Endothelial cell of umbilical vein (primary cell): ENCODE data around the gene ZNRD2. TPM values are rescaled to one million over a fixed set of nuclear protein-coding genes. Genes with fewer than 3 reads are reported as not detected.
A peak's percentile ranks its signal among the peaks of the same experiment; 100 is the strongest.

Source experiments
- BruUV-seq: library from RNA; stranded (reverse); fragments of 400-500 nt; replicated peaks from 2 replicates; lab custom pipeline; 2021; lab: Mats Ljungman, UMichigan
- CTCF ChIA-PET: fragments of 300-600, 350-600 bp; sonication (Branson Sonifier 250); formaldehyde crosslinking; loops from one replicate; lab custom pipeline; 2021; ENCODE audit warnings: antibody characterized with exemption, inconsistent platforms; lab: Charles Lee
- POLR2A ChIA-PET: fragments of 300-600, 350-600 bp; sonication (Branson Sonifier 250); formaldehyde crosslinking; loops from one replicate; lab custom pipeline; 2021; ENCODE audit warnings: antibody characterized with exemption, inconsistent platforms; lab: Charles Lee
- DNase-seq: peaks from one replicate; pipeline ENCODE4 v3.0.0-alpha.2; 2011; ENCODE audit warnings: low read depth, low spot score
- FAIRE-seq: peaks from 2 replicates; lab custom pipeline; 2011; peaks lifted over from hg19 to GRCh38; lab: Jason Lieb, UNC
- H2AFZ ChIP-seq: 2 replicates; pipeline ENCODE4 v1.6.0; 2012; ENCODE audit warnings: low read depth, low read length, control low read depth, inconsistent platforms
- H3K27ac ChIP-seq: 2 replicates; pipeline ENCODE4 v1.5.1; 2011; ENCODE audit warnings: low read depth, mild to moderate bottlenecking, control low read depth, low read length, moderate library complexity; ENCODE audit not compliant: insufficient read depth
- H3K27me3 ChIP-seq, 2 experiments: 2 replicates each; pipeline versions ENCODE4 v1.6.0 to v1.6.1; 2011; ENCODE audit warnings: low read length in 2 of 2, mixed read lengths in 1 of 2; ENCODE audit not compliant: control insufficient read depth in 2 of 2, insufficient read depth in 2 of 2
- H3K36me3 ChIP-seq, 2 experiments: 2 replicates in 1 of 2; 3 replicates in 1 of 2; pipeline ENCODE4 v1.5.1; 2011; ENCODE audit warnings: low read length in 2 of 2, mild to moderate bottlenecking in 1 of 2, moderate library complexity in 1 of 2; ENCODE audit not compliant: control insufficient read depth in 2 of 2, insufficient read depth in 2 of 2; ENCODE audit errors: extremely low read depth in 1 of 2
- H3K4me1 ChIP-seq: 3 replicates; pipeline ENCODE4 v1.5.1; 2011; ENCODE audit warnings: mild to moderate bottlenecking, low read length; ENCODE audit not compliant: control insufficient read depth, insufficient read depth; ENCODE audit errors: extremely low read depth
- H3K4me2 ChIP-seq: 2 replicates; pipeline ENCODE4 v1.6.1; 2011; ENCODE audit warnings: low read length, control low read depth, mixed read lengths; ENCODE audit not compliant: insufficient read depth
- H3K4me3 ChIP-seq, 3 experiments: fragments of 200-600 bp in 1 of 3; sonication (generic), shearing (Covaris generic) in 1 of 3; replicated peaks in 1 of 3; 2 replicates each; pipeline ENCODE4 v1.5.1; 2011 to 2016; ENCODE audit warnings: control low read depth in 3 of 3, low read length in 3 of 3, mild to moderate bottlenecking in 2 of 3, inconsistent platforms in 1 of 3, low read depth in 1 of 3, moderate library complexity in 1 of 3; ENCODE audit not compliant: insufficient read depth in 1 of 3
- H3K79me2 ChIP-seq: 2 replicates; pipeline ENCODE4 v1.6.0; 2012; ENCODE audit warnings: low read length, inconsistent platforms; ENCODE audit not compliant: control insufficient read depth, insufficient read depth
- H3K9ac ChIP-seq: replicated peaks from 2 replicates; pipeline ENCODE3; 2011; ENCODE audit warnings: low read length, control low read depth; ENCODE audit not compliant: insufficient read depth; ENCODE audit errors: extremely low read depth
- H3K9me1 ChIP-seq: replicated peaks from 3 replicates; pipeline ENCODE4 v1.6.0; 2011; ENCODE audit warnings: mild to moderate bottlenecking, low read length; ENCODE audit not compliant: control insufficient read depth, insufficient read depth; ENCODE audit errors: extremely low read depth
- H3K9me3 ChIP-seq: replicated peaks from 2 replicates; pipeline ENCODE4 v1.5.1; 2012; ENCODE audit warnings: low read length, inconsistent platforms; ENCODE audit not compliant: control insufficient read depth, insufficient read depth
- H4K20me1 ChIP-seq: replicated peaks from 2 replicates; pipeline ENCODE3; 2011; ENCODE audit warnings: mild to moderate bottlenecking, low read length; ENCODE audit not compliant: control insufficient read depth, insufficient read depth; ENCODE audit errors: extremely low read depth
- EZH2 ChIP-seq: IDR thresholded peaks from 2 replicates; pipeline ENCODE4 v1.6.1; 2012; ENCODE audit warnings: borderline replicate concordance, low read depth, mild to moderate bottlenecking, moderate library complexity, low read length, inconsistent platforms; ENCODE audit not compliant: severe bottlenecking
- FOS ChIP-seq: IDR thresholded peaks from 2 replicates; pipeline ENCODE4 v1.6.1; 2011; ENCODE audit warnings: mild to moderate bottlenecking, low read length, moderate library complexity, borderline replicate concordance; ENCODE audit not compliant: insufficient read depth
- GATA2 ChIP-seq: IDR thresholded peaks from 2 replicates; pipeline ENCODE4 v1.7.0; 2011; ENCODE audit warnings: low read depth, mild to moderate bottlenecking, moderate library complexity, mixed read lengths, low read length; ENCODE audit not compliant: insufficient read length, insufficient read depth
- JUN ChIP-seq: IDR thresholded peaks from 2 replicates; pipeline ENCODE4 v1.6.1; 2011; ENCODE audit warnings: borderline replicate concordance, low read depth; ENCODE audit not compliant: insufficient read length, insufficient read depth
- MAX ChIP-seq: IDR thresholded peaks from 2 replicates; pipeline ENCODE4 v1.6.1; 2011; ENCODE audit not compliant: insufficient read depth, insufficient read length
- MYC ChIP-seq: IDR thresholded peaks from one replicate; pipeline ENCODE4 v1.6.1; 2011; ENCODE audit warnings: mild to moderate bottlenecking, low read depth, low read length
- POLR2A ChIP-seq: IDR thresholded peaks from 2 replicates; pipeline ENCODE4 v1.6.1; 2012; ENCODE audit warnings: low read depth, mild to moderate bottlenecking, control low read depth, low read length
- POLR2AphosphoS5 ChIP-seq: IDR thresholded peaks from 2 replicates; pipeline ENCODE4 v1.6.1; 2012; ENCODE audit warnings: low read depth, mild to moderate bottlenecking, control low read depth, low read length, moderate library complexity; ENCODE audit not compliant: insufficient read depth
- dilution Hi-C: fragments of 300-500 bp; cut with MboI; formaldehyde crosslinking; loops from one replicate; pipeline ENCODE4 v1.15.0; 2019; ENCODE audit warnings: low sequenced_read_pairs; ENCODE audit not compliant: extremely low pct_ligation_motif_present
- intact Hi-C: fragments of 100-400 bp; cut with micrococcal nuclease; formaldehyde crosslinking; loops from one replicate; pipeline ENCODE4 v1.10.0; 2022
- polyA plus RNA-seq, 4 experiments: library from polyadenylated mRNA; depleted of rRNA in 3 of 4; stranded (reverse) in 3 of 4; unstranded in 1 of 4; fragments of >200 nt; gene quantifications; 2 replicates each; pipeline versions ENCODE4 v1.2.1 to v1.2.3, GENCODE V29; 2011 to 2012; ENCODE audit warnings: missing spikeins in 1 of 4
- total RNA-seq: library from RNA; stranded (reverse); gene quantifications from 2 replicates; pipeline ENCODE4 v1.2.3, GENCODE V29; 2021

The ZNRD2 gene
- total and polyA plus RNA-seq, 2 donors (not counting 3 experiments of a cell fraction or from before 2014, with no cell fraction given), result 40.8 to 96.7 TPM

DNA sequence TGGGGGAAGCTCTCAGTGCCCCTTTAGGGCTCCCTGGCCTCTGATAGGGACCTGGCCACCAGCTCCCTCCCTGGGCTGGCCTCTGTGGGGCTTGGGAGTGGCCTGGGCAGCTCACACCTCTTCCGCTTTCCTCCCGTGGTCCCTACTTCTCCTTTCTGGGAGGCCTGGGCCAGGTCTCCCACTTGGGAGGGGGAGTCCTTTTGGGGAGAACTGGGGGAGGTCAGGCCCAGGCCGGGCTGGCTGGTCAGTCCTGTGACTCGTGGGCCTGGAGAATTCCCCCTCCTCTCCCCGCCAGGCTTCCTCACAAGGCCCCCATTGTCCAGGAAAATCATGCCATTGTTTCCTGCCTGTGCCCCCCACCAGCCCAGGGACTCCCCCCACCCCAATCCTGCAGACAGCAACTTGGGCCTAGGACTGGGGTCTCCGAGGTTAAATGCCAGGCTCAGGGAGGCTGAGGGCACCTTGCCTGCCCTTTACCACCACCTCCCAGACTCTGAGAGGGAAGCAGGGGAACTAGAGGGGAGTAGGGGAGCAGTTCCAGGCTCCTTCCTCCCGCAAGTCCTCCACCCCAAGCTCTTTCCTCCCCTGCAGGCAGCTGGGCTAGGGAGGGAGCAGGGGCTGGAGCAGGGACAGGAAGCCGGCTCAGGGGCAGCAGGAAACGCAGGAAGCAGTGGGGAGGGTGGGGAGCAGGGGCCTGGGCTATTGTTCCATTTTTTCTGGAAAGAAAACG is 40.9 kb downstream of the ZNRD2 start:
- peak overlapping the region; percentile 44 to 81 (median 81) for H3K4me3 ChIP-seq
- TF ChIP-seq JUN (no peak), GATA2 (no peak), POLR2AphosphoS5 (peak; percentile 55)
- H3K27me3 ChIP-seq, result no peaks in the 10 kb centered on the region
- peak overlapping the region; percentile 88 for H3K4me2 ChIP-seq
- H3K9me3 ChIP-seq, result no peaks in the 10 kb centered on the region
- H3K4me1 ChIP-seq, result peaks cover 57% of the 10 kb centered on the region
- H3K36me3 ChIP-seq, result peaks cover 4 to 25% of the 10 kb centered on the region in 2 experiments
- dilution Hi-C loops, result no loop called here
- DNase-seq, result peak; percentile 90
- H3K27ac ChIP-seq, result peak overlapping the region; percentile 85
- intact Hi-C loops, result loop anchor here (1.0 kb wide), 2 partner anchors 11 to 39 kb away; partner anchors contain the start of gene FAM89B
- peak; percentile 99 for FAIRE-seq
- BruUV-seq, result no TSS peak
- POLR2A ChIA-PET, result no interaction called here
- no peaks in the 10 kb centered on the region for H3K9me1 ChIP-seq
- peaks cover 64% of the 10 kb centered on the region for H3K79me2 ChIP-seq
- CTCF ChIA-PET, result interaction anchor here (0.7 to 6.2 kb wide), 5 partner anchors 8 to 70 kb away, joined by 3 to 54 read pairs (median 5); partner anchors contain the start of gene KCNK7
- no peak overlapping the region for H2AFZ ChIP-seq
- peak overlapping the region; percentile 69 for H3K9ac ChIP-seq
- H4K20me1 ChIP-seq, result no peaks in the 10 kb centered on the region

DNA sequence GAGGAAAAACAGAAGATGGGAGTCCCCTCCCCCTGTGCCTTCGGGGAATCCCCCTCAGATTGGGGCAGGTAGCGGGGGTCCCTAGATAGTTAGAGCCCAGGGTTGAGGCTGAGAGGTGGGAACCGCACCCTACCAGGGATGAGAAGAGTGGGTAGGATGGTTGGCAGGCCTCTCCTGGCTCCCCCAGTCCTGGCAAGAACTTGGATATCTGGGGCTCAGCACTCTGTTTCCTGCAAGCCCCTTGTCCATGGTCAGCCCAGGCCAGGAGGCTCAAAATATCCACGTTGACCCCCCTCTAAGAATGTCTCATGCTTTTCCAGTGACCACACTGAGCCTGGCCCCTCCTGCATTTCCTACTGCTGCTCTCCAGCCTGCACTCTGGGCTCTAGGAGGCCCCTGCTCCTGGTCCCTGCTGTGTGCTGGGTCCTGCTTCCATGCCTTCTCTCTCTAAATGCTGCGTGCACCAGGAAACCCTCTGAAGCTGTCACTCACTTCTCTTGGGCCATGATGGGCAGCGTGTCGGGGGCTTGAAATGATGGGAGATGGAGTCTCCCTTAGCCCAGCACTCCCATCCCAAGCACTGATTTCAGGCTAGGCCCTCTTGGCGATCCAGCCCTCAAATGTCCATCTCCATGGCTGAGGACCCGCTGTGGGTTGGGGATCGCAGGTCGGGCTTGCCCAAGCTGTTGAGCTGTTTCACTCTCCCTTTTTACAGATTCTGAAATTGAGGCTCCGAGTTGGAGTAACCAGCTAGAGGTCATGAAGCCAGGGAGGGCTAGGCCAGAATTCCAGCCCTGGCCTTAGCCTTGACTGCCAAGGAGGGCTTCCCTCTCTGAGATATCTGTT is 41.7 kb downstream of the ZNRD2 start:
- Histone ChIP-seq H3K9ac (peak overlapping the region; percentile 69), H3K27me3 (no peaks in the 10 kb centered on the region), H3K9me1 (no peaks in the 10 kb centered on the region), H3K9me3 (no peaks in the 10 kb centered on the region), H3K79me2 (peaks cover 72% of the 10 kb centered on the region), H3K4me2 (peak overlapping the region; percentile 88), H2AFZ (no peak overlapping the region), H4K20me1 (no peaks in the 10 kb centered on the region), H3K36me3 (peaks cover 4 to 23% of the 10 kb centered on the region in 2 experiments), H3K4me1 (peaks cover 61% of the 10 kb centered on the region), H3K27ac (peak overlapping the region; percentile 85), H3K4me3 (peak overlapping the region; percentile 81 to 87 (median 81))
- ChIA-PET POLR2A (no interaction called here), CTCF (interaction anchor here (1.6 to 6.2 kb wide), 4 partner anchors 17 to 26 kb away, joined by 4 to 54 read pairs (median 5); partner anchors contain the start of genes KCNK7 and SIPA1)
- FAIRE-seq, result peak; percentile 58
- dilution Hi-C loops (no loop called here), intact Hi-C loops (loop anchor here (1.0 kb wide), 2 partner anchors 12 to 40 kb away; partner anchors contain the start of gene FAM89B)
- no TSS peak for BruUV-seq
- DNase-seq, result peak; percentile 84
- TF ChIP-seq MAX (no peak), EZH2 (no peak), POLR2A (peak; percentile 72), POLR2AphosphoS5 (no peak), FOS (no peak), JUN (no peak), MYC (no peak), GATA2 (no peak)
